MM.1S (cell line): ENCODE measurements around the gene ANKRD2.
"Not testable (repeated sequence)": the region's sequence is repeated elsewhere in the genome, so short reads cannot be mapped to it uniquely, and the experiment has no call there.

Experiments used
- DNase-seq: peaks from one replicate; pipeline ENCODE4 v3.0.0-alpha.2; 2015
- H2AFZ ChIP-seq: fragments of 300-600 bp; sonication (generic); 2 replicates; pipeline ENCODE4 v1.6.0; 2016; ENCODE audit warnings: antibody characterized with exemption, low read length
- H3F3A ChIP-seq: fragments of 300-600 bp; sonication (generic); 2 replicates; pipeline ENCODE4 v1.6.1; 2016; ENCODE audit warnings: mild to moderate bottlenecking, antibody characterized with exemption, low read length, moderate library complexity, mixed read lengths; ENCODE audit not compliant: insufficient read depth
- H3K27ac ChIP-seq: fragments of 300-600 bp; sonication (generic); 2 replicates; pipeline ENCODE4 v1.5.1; 2016; ENCODE audit warnings: mild to moderate bottlenecking, low read length
- H3K27me3 ChIP-seq: fragments of 300-600 bp; sonication (generic); replicated peaks from 2 replicates; pipeline ENCODE4 v1.6.0; 2016; ENCODE audit warnings: low read length; ENCODE audit not compliant: insufficient read depth
- H3K36me3 ChIP-seq: fragments of 300-600 bp; sonication (generic); replicated peaks from 2 replicates; pipeline ENCODE4 v1.6.1; 2016; ENCODE audit warnings: mild to moderate bottlenecking, low read length, mixed read lengths; ENCODE audit not compliant: insufficient read depth
- H3K4me1 ChIP-seq: fragments of 300-600 bp; sonication (generic); 2 replicates; pipeline ENCODE4 v1.6.1; 2016; ENCODE audit warnings: low read length, mixed read lengths
- H3K4me2 ChIP-seq: fragments of 300-600 bp; sonication (generic); 2 replicates; pipeline ENCODE4 v1.6.0; 2016; ENCODE audit warnings: low read depth, low read length
- H3K4me3 ChIP-seq: fragments of 300-600 bp; sonication (generic); 2 replicates; pipeline ENCODE4 v1.5.1; 2016; ENCODE audit warnings: low read length, mixed read lengths
- H3K79me2 ChIP-seq: fragments of 300-600 bp; sonication (generic); 2 replicates; pipeline ENCODE4 v1.6.1; 2016; ENCODE audit warnings: mixed run types, low read length, mixed read lengths
- H3K9ac ChIP-seq: fragments of 300-600 bp; sonication (generic); 2 replicates; pipeline ENCODE4 v1.6.1; 2016; ENCODE audit warnings: low read length, mixed read lengths
- H3K9me2 ChIP-seq: fragments of 300-600 bp; sonication (generic); replicated peaks from 2 replicates; pipeline ENCODE4 v1.6.1; 2016; ENCODE audit warnings: mild to moderate bottlenecking, low read length, mixed read lengths; ENCODE audit not compliant: insufficient read depth
- H3K9me3 ChIP-seq: fragments of 300-600 bp; sonication (generic); replicated peaks from 2 replicates; pipeline ENCODE4 v1.6.1; 2016; ENCODE audit warnings: mild to moderate bottlenecking, low read length, mixed read lengths; ENCODE audit not compliant: insufficient read depth
- H4K20me1 ChIP-seq: fragments of 300-600 bp; sonication (generic); 2 replicates; pipeline ENCODE4 v1.6.1; 2016; ENCODE audit warnings: mild to moderate bottlenecking, low read length, moderate library complexity, mixed read lengths; ENCODE audit not compliant: insufficient read depth
- CTCF ChIP-seq: fragments of 300-600 bp; sonication (generic); IDR thresholded peaks from 2 replicates; pipeline ENCODE4 v1.5.1; 2016; ENCODE audit warnings: antibody characterized with exemption, low read length, mixed read lengths
- EZH2 ChIP-seq: fragments of 300-600 bp; sonication (generic); optimal IDR thresholded peaks from 2 replicates; pipeline ENCODE3; 2017; ENCODE audit warnings: low read depth, mild to moderate bottlenecking, antibody characterized with exemption, low read length, mixed read lengths
- EZH2phosphoT487 ChIP-seq: fragments of 300-600 bp; sonication (generic); IDR thresholded peaks from 2 replicates; pipeline ENCODE4 v1.6.1; 2018; ENCODE audit warnings: antibody characterized with exemption, low read length

Gene ANKRD2

GRCh38 chr10:97525683-97526110, 46.9 kb upstream of the ANKRD2 start:
- Histone ChIP-seq H3K27ac (no peak overlapping the region), H3K36me3 (no peaks in the 10 kb centered on the region), H2AFZ (no peak overlapping the region), H4K20me1 (no peaks in the 10 kb centered on the region), H3K4me1 (no peaks in the 10 kb centered on the region), H3K79me2 (no peaks in the 10 kb centered on the region), H3F3A (no peaks in the 10 kb centered on the region), H3K4me2 (no peak overlapping the region), H3K9me3 (no peaks in the 10 kb centered on the region), H3K27me3 (no peaks in the 10 kb centered on the region), H3K4me3 (no peak overlapping the region), H3K9me2 (no peaks in the 10 kb centered on the region), H3K9ac (no peak overlapping the region)
- DNase-seq: no peak
- TF ChIP-seq CTCF (no peak), EZH2 (no peak)

GRCh38 chr10:97528876-97529275, 43.7 kb upstream of the ANKRD2 start:
- not testable (repeated sequence) for H4K20me1 ChIP-seq, H2AFZ ChIP-seq, H3K4me3 ChIP-seq, H3K4me2 ChIP-seq, H3K36me3 ChIP-seq, H3K9me3 ChIP-seq, H3K27ac ChIP-seq, DNase-seq, H3K9ac ChIP-seq, H3K9me2 ChIP-seq, H3K79me2 ChIP-seq, H3K27me3 ChIP-seq, H3K4me1 ChIP-seq, H3F3A ChIP-seq

GRCh38 chr10:97529685-97530465, 42.7 kb upstream of the ANKRD2 start:
- Histone ChIP-seq H3K9me2 (no peaks in the 10 kb centered on the region), H3K27me3 (no peaks in the 10 kb centered on the region), H3K27ac (no peak overlapping the region), H4K20me1 (no peaks in the 10 kb centered on the region), H3K9me3 (no peaks in the 10 kb centered on the region), H3K79me2 (no peaks in the 10 kb centered on the region), H2AFZ (no peak overlapping the region), H3K9ac (no peak overlapping the region), H3K4me1 (no peaks in the 10 kb centered on the region), H3F3A (no peaks in the 10 kb centered on the region), H3K4me2 (no peak overlapping the region), H3K4me3 (no peak overlapping the region), H3K36me3 (no peaks in the 10 kb centered on the region)
- TF ChIP-seq CTCF (no peak), EZH2phosphoT487 (no peak), EZH2 (no peak)
- no peak for DNase-seq

GRCh38 chr10:97531401-97531986, 41.1 kb upstream of the ANKRD2 start:
- no peak overlapping the region for H3K4me2 ChIP-seq
- H2AFZ ChIP-seq: no peak overlapping the region
- H3K9me2 ChIP-seq: no peaks in the 10 kb centered on the region

More at GRCh38 chr10:97531401-97531986, 41.1 kb upstream of the ANKRD2 start:
- DNase-seq: no peak
- Histone ChIP-seq H3K4me3 (no peak overlapping the region), H3K27ac (no peak overlapping the region), H3K9me3 (no peaks in the 10 kb centered on the region), H3K4me1 (no peaks in the 10 kb centered on the region), H3K79me2 (no peaks in the 10 kb centered on the region), H3K9ac (no peak overlapping the region), H3K36me3 (no peaks in the 10 kb centered on the region), H4K20me1 (no peaks in the 10 kb centered on the region), H3F3A (no peaks in the 10 kb centered on the region), H3K27me3 (no peaks in the 10 kb centered on the region)
- TF ChIP-seq CTCF: no peak
- TF ChIP-seq EZH2: no peak
- no peak for TF ChIP-seq EZH2phosphoT487
